HepG2 (cell line): Measurements from ENCODE around the gene EIF4G1. TPM values are rescaled to one million over a fixed set of nuclear protein-coding genes. Genes with fewer than 3 reads are reported as not detected.
A peak's percentile ranks its signal among the peaks of the same experiment; 100 is the strongest.

Experiments used
- AGO2 ChIP-seq: fragments of 200-400 bp; formaldehyde crosslinking; optimal IDR thresholded peaks from 2 replicates; pipeline ENCODE3; 2017; ENCODE audit warnings: mild to moderate bottlenecking, low read depth, low read length, moderate library complexity
- CERS6 ChIP-seq: sonication (generic); formaldehyde crosslinking; IDR thresholded peaks from 2 replicates; pipeline ENCODE4 v1.5.0; 2020; ENCODE audit warnings: missing genetic modification reagents
- DBP ChIP-seq: sonication (generic); formaldehyde crosslinking; IDR thresholded peaks from 2 replicates; pipeline ENCODE4 v1.4.0; 2020; ENCODE audit warnings: missing genetic modification reagents; ENCODE audit errors: not compliant biosample characterization
- FLYWCH1 ChIP-seq: sonication (generic); formaldehyde crosslinking; IDR thresholded peaks from 2 replicates; pipeline ENCODE4 v1.8.1; 2023; ENCODE audit warnings: mild to moderate bottlenecking, missing genetic modification reagents
- GATAD2A ChIP-seq: IDR thresholded peaks from 2 replicates; pipeline ENCODE4 v1.6.1; 2016
- GRHL1 ChIP-seq: sonication (generic); formaldehyde crosslinking; conservative IDR thresholded peaks from 2 replicates; pipeline ENCODE4 v1.8.0; 2022; ENCODE audit warnings: missing genetic modification reagents
- MAFK ChIP-seq, 2 experiments: IDR thresholded peaks in 1 of 2; conservative IDR thresholded peaks in 1 of 2; 2 replicates each; pipeline ENCODE4 v1.6.1; 2011; ENCODE audit warnings: improper control_type of control experiment in 2 of 2, low read length in 2 of 2
- MIER2 ChIP-seq: IDR thresholded peaks from 2 replicates; pipeline ENCODE4 v1.6.1; 2016; ENCODE audit warnings: missing biosample characterization, missing genetic modification reagents
- MTA1 ChIP-seq: sonication (generic); formaldehyde crosslinking; IDR thresholded peaks from 2 replicates; pipeline ENCODE4 v1.4.0; 2020; ENCODE audit warnings: missing genetic modification reagents, mild to moderate bottlenecking, borderline replicate concordance
- NFRKB ChIP-seq: fragments of 450-650 bp; IDR thresholded peaks from 2 replicates; pipeline ENCODE4 v1.6.1; 2017
- PAF1 ChIP-seq: IDR thresholded peaks from 2 replicates; pipeline ENCODE4 v1.6.1; 2016; ENCODE audit warnings: missing genetic modification reagents, missing compliant biosample characterization
- PBX2 ChIP-seq: IDR thresholded peaks from 2 replicates; pipeline ENCODE4 v1.6.1; 2016; ENCODE audit warnings: control low read depth
- PHF21A ChIP-seq: sonication (generic); formaldehyde crosslinking; IDR thresholded peaks from 2 replicates; pipeline ENCODE4 v1.5.0; 2020; ENCODE audit warnings: mild to moderate bottlenecking, missing genetic modification reagents
- RAD51 ChIP-seq: fragments of 450-650 bp; IDR thresholded peaks from 2 replicates; pipeline ENCODE4 v1.6.1; 2016; ENCODE audit warnings: borderline replicate concordance
- REL ChIP-seq: sonication (generic); formaldehyde crosslinking; conservative IDR thresholded peaks from 2 replicates; pipeline ENCODE4 v1.8.0; 2022; ENCODE audit warnings: mild to moderate bottlenecking, missing genetic modification reagents, moderate library complexity
- RFX3 ChIP-seq: IDR thresholded peaks from 2 replicates; pipeline ENCODE4 v1.6.1; 2016; ENCODE audit warnings: missing biosample characterization, missing genetic modification reagents
- TBL1XR1 ChIP-seq: fragments of 150-350 bp; IDR thresholded peaks from 2 replicates; pipeline ENCODE4 v1.6.1; 2014; ENCODE audit warnings: borderline replicate concordance, low read length; ENCODE audit not compliant: partially characterized antibody
- TBX2 ChIP-seq: sonication (generic); formaldehyde crosslinking; IDR thresholded peaks from 2 replicates; pipeline ENCODE4 v1.5.0; 2020; ENCODE audit warnings: missing genetic modification reagents, mild to moderate bottlenecking, borderline replicate concordance
- ZBTB10 ChIP-seq: sonication (generic); formaldehyde crosslinking; IDR thresholded peaks from 2 replicates; pipeline ENCODE4 v1.4.0; 2020; ENCODE audit warnings: missing genetic modification reagents, borderline replicate concordance
- ZBTB26 ChIP-seq: IDR thresholded peaks from 2 replicates; pipeline ENCODE4 v1.6.1; 2016; ENCODE audit warnings: missing compliant biosample characterization, missing genetic modification reagents, borderline replicate concordance
- ZNF543 ChIP-seq: sonication (generic); formaldehyde crosslinking; IDR thresholded peaks from 2 replicates; pipeline ENCODE4 v1.4.0; 2020; ENCODE audit warnings: mild to moderate bottlenecking, missing genetic modification reagents
- ZNF550 ChIP-seq: sonication (generic); formaldehyde crosslinking; IDR thresholded peaks from 2 replicates; pipeline ENCODE4 v1.4.0; 2020; ENCODE audit warnings: mild to moderate bottlenecking, missing genetic modification reagents, borderline replicate concordance
- ZNF878 ChIP-seq: sonication (generic); formaldehyde crosslinking; IDR thresholded peaks from 2 replicates; pipeline ENCODE4 v1.8.1; 2023; ENCODE audit warnings: mild to moderate bottlenecking, missing genetic modification reagents, moderate library complexity
- ZSCAN9 ChIP-seq: IDR thresholded peaks from 2 replicates; pipeline ENCODE4 v1.6.1; 2016; ENCODE audit warnings: borderline replicate concordance
- polyA plus RNA-seq, 8 experiments: library from polyadenylated mRNA; depleted of rRNA in 3 of 8; stranded (reverse) in 7 of 8; unstranded in 1 of 8; fragments of >200 nt; fragmentation: Illumina TruSeq in 4 of 8; extraction: Trizol in 4 of 8; gene quantifications; 2 replicates each; pipeline versions ENCODE4 v1.2.1 to v1.2.3, GENCODE V29; 2011 to 2016; ENCODE audit warnings: low read depth in 4 of 8, missing spikeins in 1 of 8, mixed read lengths in 1 of 8; ENCODE audit not compliant: insufficient read depth in 1 of 8
- total RNA-seq, 5 experiments: library from RNA; depleted of rRNA; stranded (reverse); fragments of >200 nt; fragmentation: Illumina TruSeq; extraction: Trizol; gene quantifications; 2 replicates each; pipeline ENCODE4 v1.2.3, GENCODE V29; 2016; ENCODE audit warnings: low read depth in 1 of 5

Gene EIF4G1
- total and polyA plus RNA-seq, 2 of the 13 experiments (the other 11 are each of a cell fraction or from before 2014, with no cell fraction given) = 208 to 213 TPM

GRCh38 chr3:184314363-184314699 is at the start of gene EIF4G1 (continued):
- TF ChIP-seq ZBTB26 (CRISPR knock-in tag) (no peak), TBL1XR1 (no peak), NFRKB (no peak), RAD51 (peak; percentile 96), ZNF878 (CRISPR knock-in tag) (no peak), CERS6 (CRISPR knock-in tag) (no peak), GRHL1 (CRISPR knock-in tag) (no peak), MTA1 (CRISPR knock-in tag) (no peak), ZNF543 (CRISPR knock-in tag) (no peak), PBX2 (CRISPR knock-in tag) (no peak), MAFK (conservative IDR thresholded peaks at IDR 0.05 in 1 of 2, IDR thresholded peaks at IDR 0.05 in 1 of 2; ENCODE audit: low read length in 2 of 2) (no peak), ZBTB10 (CRISPR knock-in tag) (no peak), ZSCAN9 (no peak), GATAD2A (no peak), PHF21A (CRISPR knock-in tag) (no peak), PAF1 (CRISPR knock-in tag) (no peak), RFX3 (CRISPR knock-in tag) (no peak), DBP (CRISPR knock-in tag) (no peak), TBX2 (CRISPR knock-in tag) (peak; percentile 55), REL (CRISPR knock-in tag) (no peak), MIER2 (CRISPR knock-in tag) (no peak), AGO2 (no peak), FLYWCH1 (CRISPR knock-in tag) (no peak), ZNF550 (no peak)
